ENCODE results near the gene SMOC2. TPM values are rescaled to one million over a fixed set of nuclear protein-coding genes. Genes with fewer than 3 reads are reported as not detected.

SMOC2 gene
- total RNA-seq, 1 experiment from 2014 or later = 0.05 TPM

DNA sequence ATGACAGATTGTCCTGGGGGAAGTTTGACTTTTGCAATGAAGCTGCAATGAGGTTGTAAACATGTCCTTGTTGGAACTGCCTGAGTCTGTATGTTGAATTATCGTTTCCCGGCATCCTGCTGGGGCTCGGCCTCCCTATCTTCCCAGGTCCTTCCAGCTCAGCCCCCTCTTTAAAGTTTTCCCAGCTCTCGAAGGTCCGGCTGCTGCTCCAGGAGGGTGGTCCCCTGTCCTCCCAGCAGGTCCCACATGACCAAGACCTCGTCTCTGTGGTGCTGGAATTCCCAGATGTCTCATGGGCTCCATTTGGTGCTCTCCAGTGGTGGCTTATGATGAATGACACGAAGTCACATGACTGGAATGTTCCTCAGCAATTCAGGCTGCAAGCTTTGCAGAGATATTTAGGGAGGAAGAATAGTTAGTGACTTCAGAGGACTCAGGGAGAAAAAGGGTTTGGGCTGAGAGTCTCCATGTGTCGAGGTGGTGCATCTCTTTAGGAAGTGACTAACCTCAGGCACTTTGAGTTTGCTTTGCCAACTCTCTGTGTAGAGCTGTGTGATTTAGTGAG lies 21.4 kb downstream of the SMOC2 start:
- in situ Hi-C loops (cut with HindIII; ENCODE audit: low pct_unique_long_range_greater_than_20kb, low sequenced_read_pairs) = no loop called here
- no peak for DNase-seq (ENCODE audit: low read depth, low spot score)

DNA sequence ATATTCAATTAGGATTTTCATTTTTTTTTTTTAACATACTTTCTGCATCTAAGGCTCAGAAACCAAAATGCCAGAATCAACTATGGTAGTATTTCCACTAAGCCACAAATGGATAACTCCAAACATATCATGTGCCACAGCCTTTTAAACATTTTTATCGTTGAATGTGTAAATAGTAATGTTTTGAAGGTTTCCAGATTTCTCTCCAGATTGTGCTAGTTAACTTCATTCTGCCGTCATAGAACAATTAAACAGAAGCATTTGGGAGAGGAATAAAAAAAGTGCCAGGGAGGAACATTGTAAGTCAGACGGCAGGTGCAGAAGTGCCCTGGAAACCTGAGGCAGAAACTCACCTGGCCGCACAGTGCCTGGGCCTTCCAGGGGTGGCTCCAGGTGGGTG lies 23.6 kb downstream of the SMOC2 start:
- in situ Hi-C loops (cut with HindIII; ENCODE audit: low pct_unique_long_range_greater_than_20kb, low sequenced_read_pairs) = no loop called here
- DNase-seq (ENCODE audit: low read depth, low spot score) = no peak

DNA sequence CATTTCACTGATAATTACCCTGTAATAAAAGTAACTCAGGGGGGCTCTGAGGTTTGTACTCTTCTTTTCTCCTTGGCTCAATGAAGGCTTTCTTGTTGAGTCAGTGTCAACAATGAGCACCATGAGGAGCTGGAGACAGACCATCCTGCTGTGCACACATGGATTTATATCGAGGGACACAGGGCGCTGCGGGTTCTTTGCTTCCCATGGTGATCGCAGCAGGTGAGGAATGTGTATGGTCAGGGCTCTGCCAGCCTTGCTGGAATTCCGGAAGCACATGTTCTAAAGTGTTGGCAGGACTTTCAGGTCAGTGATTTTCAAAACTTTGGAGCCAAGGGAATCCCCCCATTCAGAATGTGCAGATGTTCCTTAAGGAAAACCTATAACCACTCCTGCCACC lies 27.1 kb downstream of the SMOC2 start:
- no peak for DNase-seq (ENCODE audit: low read depth, low spot score)
- in situ Hi-C loops (cut with HindIII; ENCODE audit: low pct_unique_long_range_greater_than_20kb, low sequenced_read_pairs) = no loop called here

DNA sequence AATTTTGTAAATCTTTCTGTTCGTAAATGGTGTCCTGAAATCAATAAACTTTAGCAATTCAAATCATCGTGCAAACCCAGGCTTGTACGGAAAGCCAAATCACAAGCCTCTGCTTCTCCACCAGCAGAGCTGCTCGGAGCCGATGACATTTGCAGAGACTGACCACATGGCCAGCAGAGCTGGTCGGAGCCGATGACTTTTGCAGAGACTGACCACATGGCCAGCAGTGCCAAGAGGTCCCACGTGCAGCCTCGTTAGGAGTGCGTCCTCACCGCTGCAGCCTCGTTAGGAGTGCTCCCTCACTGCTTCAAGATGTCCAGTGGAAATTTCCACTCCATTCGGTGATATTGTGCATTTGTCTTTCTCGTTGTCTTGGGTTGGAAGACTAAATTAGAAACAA lies 28.5 kb downstream of the SMOC2 start:
- in situ Hi-C loops (cut with HindIII; ENCODE audit: low pct_unique_long_range_greater_than_20kb, low sequenced_read_pairs) = no loop called here
- DNase-seq (ENCODE audit: low read depth, low spot score) = no peak

DNA sequence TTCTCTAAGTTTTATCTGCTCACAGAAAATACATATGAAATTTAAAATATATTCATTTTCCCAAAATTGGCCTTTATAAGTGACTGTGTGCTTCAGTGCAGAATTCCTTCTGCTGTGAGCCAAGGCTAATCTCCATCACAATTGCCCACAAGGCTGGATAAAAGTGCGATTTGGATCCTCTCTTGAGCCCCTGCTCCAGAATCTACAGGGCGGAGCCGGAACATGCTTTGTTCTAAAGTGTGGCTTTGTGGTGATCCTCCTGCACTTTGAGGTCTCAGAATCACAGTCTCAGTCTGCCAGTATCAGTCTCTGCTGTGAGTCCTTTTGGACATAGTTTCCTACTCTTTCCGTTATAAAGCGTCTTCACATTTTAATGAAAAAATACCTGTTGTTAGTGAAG lies 28.9 kb downstream of the SMOC2 start:
- no peak for DNase-seq (ENCODE audit: low read depth, low spot score)
- in situ Hi-C loops (cut with HindIII; ENCODE audit: low pct_unique_long_range_greater_than_20kb, low sequenced_read_pairs) = no loop called here

DNA sequence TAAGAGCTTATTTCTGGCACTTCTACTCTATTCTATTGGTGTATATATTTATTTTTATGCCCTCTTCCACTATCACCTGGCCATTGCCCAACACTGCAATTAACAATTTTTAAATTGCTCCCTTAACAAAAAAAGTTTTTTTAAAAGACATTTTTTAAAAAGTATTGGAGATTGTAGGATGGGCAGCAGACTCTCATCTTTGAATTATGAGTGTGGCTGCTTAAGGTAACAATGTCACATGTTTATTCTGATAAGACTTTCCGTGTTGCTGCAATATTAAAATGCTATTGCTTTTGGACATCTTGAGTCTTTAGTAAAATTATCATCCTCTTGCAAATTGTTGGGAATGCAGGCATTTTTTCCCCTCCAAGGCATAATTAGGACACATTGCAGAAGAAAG lies 31.4 kb downstream of the SMOC2 start:
- DNase-seq (ENCODE audit: low read depth, low spot score) = no peak
- in situ Hi-C loops (cut with HindIII; ENCODE audit: low pct_unique_long_range_greater_than_20kb, low sequenced_read_pairs) = no loop called here

DNA sequence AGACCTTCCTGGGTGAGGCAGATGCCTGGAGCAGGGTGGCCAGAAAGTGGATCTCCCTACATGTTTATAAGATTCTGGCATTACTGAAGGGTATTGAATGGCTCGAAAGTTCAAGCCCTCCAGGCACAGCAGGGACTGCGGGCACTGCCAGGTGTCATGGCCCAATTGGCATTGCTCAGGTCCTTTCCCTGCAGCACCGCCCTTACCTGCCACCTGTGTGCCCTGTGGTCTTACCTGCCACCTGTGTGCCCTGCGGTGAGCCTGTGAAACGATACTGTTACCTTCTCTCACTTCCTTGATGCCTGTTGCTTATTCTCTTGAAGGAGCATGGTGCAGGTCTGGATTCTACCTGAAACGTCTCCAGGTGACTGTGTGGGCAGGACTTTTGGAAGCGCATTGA lies 32.2 kb downstream of the SMOC2 start:
- in situ Hi-C loops (cut with HindIII; ENCODE audit: low pct_unique_long_range_greater_than_20kb, low sequenced_read_pairs) = no loop called here
- DNase-seq (ENCODE audit: low read depth, low spot score) = no peak

DNA sequence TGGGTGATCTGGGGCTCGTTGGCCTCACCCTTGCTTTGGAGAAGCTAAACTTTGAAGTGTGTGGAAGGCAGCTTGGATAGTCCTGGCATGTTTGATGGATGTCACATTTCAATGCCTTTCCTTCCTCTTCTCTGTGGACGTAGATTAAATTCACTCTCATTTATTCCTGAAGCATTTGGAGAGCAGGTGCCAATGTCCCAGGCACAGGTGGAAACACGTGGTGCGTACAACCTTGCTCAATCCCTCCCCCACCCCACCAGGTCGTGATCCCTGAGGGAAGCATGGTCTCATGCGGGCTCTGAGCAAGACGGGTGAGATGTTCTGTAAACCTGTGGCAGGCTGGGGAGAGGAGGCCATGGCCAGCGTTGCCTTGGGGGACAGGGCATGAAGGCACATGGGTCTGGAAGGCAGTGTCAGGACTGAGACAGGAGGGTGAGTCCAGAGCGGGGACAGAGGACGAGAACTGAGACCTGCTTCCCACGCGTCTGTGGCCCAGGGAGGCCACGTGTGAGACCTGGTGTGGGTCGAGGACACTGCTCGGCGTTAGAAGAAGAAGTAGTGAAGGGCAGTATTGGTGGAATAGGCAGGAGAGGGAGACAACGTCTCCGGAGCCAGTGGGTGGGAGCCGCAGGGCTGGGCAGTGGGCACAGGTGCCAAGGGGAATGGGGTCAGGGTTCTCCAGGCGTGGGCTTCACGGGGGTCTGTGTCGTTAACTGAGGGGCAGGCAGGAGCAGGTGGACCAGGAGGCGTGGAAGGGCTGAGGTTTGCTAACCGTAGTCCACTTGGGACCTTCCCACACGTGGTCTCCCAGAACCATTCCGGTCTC lies 34.4 kb downstream of the SMOC2 start:
- in situ Hi-C loops (cut with HindIII; ENCODE audit: low pct_unique_long_range_greater_than_20kb, low sequenced_read_pairs) = no loop called here
- DNase-seq (ENCODE audit: low read depth, low spot score) = no peak

DNA sequence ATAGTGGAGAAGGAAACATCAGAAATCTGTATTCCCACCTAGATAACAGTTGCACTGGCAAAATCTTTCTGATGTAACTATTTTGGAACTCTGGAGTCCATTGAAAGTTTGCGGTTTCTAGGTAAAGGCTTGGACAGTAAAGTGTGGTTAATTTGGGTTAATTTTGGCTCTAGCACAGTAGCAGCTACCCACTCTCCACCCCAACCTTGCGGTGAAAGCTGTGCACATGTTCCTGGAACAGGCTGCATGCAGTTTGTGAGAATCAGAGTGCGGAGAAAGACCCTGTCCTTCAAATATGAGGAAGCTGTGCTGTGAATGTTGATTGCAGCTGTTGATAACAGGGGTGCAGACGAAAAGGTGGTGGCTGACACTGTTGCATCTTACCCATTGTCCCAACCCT lies 38.4 kb downstream of the SMOC2 start:
- in situ Hi-C loops (cut with HindIII; ENCODE audit: low pct_unique_long_range_greater_than_20kb, low sequenced_read_pairs) = no loop called here
- no peak for DNase-seq (ENCODE audit: low read depth, low spot score)

DNA sequence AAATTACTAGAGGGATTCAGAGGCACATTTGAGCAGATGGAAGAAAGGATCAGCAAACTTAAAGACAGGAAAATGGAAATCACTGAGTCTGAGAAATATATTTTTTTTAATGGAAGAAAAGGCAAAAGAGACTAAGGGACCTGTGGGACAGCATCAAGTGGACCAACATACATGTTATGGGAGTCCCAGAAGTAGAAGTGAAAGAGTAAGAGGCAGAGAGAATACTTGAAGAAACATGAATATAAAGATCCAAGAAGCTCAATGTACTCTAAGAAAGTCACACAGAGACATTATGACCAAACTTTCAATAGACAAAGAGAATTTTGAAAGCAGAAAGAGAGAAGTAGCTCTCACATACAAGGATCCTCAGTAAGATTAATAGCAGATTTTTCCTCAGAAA lies 39.5 kb downstream of the SMOC2 start:
- DNase-seq (ENCODE audit: low read depth, low spot score) = no peak
- in situ Hi-C loops (cut with HindIII; ENCODE audit: low pct_unique_long_range_greater_than_20kb, low sequenced_read_pairs) = no loop called here

DNA sequence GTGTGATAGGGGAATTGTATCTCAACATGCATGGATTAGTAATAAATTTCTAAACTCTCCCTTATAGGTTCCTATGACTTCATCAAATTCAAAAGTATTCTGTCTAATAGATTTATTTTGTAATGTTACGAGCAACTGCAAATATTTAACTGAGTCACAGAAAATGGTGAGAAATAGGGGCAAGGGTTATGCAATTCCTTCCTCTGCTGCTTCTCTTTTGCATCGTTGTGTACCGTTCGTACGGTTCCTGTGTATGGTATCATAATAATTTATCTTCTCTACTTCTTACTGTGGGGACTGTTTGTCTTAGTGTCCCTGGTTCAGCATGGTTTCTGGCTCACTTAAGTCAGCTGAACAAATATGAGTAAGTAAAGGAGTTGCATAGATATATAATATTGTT lies 44.8 kb downstream of the SMOC2 start:
- DNase-seq (ENCODE audit: low read depth, low spot score) = no peak
- in situ Hi-C loops (cut with HindIII; ENCODE audit: low pct_unique_long_range_greater_than_20kb, low sequenced_read_pairs) = no loop called here

DNA sequence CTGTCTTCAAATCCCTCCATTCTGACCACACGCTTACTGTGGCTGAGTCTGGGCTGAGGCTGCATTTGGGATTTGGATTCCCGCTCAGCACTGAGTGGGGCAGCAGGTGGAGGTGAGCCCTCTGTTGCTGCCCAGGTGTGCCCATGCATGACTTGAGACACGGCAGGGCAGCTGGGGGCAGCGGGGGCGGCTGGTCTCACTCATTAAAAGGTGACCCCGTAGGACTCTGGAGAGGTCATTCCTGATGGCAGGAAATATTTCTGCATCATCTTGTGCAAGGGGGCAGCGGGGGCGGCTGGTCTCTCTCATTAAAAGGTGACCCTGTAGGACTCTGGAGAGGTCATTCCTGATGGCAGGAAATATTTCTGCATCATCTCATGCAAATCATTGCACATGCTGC lies 49.8 kb downstream of the SMOC2 start:
- in situ Hi-C loops (cut with HindIII; ENCODE audit: low pct_unique_long_range_greater_than_20kb, low sequenced_read_pairs) = no loop called here
- no peak for DNase-seq (ENCODE audit: low read depth, low spot score)

DNA sequence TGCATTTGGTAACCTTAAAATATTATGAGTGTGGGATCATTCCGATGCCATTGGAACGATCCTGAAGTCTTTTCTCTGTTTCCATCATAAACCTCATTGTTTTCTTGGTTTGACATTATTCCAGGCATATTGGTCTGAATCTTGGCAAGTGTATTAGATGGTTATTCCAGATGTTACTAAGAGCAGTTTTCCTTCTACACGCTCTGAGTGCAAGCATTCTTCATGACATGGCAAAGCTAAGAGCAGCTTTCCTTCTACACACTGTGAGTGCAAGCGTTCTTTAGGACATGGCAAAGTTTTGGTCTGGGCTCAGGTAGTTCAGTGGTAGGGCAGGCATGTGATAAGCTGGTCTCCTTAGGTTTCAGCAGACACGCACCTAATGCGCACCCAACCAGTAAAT lies 53.0 kb downstream of the SMOC2 start:
- in situ Hi-C loops (cut with HindIII; ENCODE audit: low pct_unique_long_range_greater_than_20kb, low sequenced_read_pairs) = no loop called here
- DNase-seq (ENCODE audit: low read depth, low spot score) = no peak

DNA sequence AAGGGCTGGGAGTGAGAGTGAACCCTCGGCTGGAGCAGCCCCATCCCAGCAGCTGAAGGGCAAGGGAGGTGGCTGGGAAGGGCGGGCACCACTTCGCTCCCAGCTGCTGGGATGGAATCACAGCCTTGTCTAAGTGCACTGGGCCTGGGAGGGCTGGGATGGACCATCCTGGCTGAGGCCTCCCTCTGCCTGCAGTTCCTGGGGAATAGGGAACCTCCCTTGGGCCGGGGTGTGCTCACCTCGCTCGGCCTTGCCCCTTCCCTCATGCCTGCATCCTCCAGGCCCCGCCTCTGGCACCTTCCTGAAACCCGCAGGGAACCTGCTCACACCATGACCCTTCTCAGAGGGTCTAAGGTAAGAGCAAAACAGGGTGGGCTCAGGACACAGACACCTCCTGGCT lies 53.7 kb downstream of the SMOC2 start:
- DNase-seq (ENCODE audit: low read depth, low spot score) = no peak
- in situ Hi-C loops (cut with HindIII; ENCODE audit: low pct_unique_long_range_greater_than_20kb, low sequenced_read_pairs) = no loop called here

DNA sequence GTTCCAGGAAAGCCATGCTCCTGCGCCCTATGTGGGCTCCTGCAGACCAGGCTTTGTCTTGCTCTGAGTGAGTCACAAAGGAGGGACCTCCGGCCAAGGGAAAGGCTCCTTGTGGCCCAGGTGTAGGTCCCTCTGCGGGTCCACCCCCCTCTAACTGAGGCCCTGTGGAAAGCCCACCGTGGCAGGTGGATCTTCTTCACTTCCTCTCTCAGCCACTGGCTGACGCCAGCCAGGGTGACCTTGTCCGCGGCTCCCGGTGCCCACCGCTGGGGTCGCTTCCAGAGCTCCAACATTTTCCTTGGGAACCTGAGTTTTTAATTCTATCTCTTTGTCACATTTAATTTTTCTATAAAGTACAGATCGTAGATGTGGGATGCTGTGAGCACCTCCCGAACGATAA lies 54.1 kb downstream of the SMOC2 start:
- no peak for DNase-seq (ENCODE audit: low read depth, low spot score)
- in situ Hi-C loops (cut with HindIII; ENCODE audit: low pct_unique_long_range_greater_than_20kb, low sequenced_read_pairs) = no loop called here

DNA sequence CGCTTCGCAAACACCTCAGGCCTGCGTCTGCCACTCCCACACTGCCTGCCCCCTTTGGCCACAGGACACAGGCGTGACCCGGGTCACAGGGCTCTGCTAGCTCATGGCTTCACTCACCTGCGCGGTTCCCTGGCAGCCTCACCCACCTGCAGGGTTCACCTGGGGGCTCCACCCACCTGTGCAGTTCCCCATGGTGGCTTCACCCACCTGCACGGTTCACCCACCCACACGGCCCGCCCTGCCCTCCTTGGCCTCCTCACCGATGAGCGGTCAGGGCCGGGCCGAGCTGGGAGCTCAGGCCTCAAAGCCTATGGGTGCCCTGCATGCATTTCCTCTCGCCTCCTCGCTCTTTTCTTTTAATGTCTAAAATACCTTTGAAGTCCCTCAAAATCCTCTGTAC lies 54.7 kb downstream of the SMOC2 start:
- in situ Hi-C loops (cut with HindIII; ENCODE audit: low pct_unique_long_range_greater_than_20kb, low sequenced_read_pairs) = no loop called here

DNA sequence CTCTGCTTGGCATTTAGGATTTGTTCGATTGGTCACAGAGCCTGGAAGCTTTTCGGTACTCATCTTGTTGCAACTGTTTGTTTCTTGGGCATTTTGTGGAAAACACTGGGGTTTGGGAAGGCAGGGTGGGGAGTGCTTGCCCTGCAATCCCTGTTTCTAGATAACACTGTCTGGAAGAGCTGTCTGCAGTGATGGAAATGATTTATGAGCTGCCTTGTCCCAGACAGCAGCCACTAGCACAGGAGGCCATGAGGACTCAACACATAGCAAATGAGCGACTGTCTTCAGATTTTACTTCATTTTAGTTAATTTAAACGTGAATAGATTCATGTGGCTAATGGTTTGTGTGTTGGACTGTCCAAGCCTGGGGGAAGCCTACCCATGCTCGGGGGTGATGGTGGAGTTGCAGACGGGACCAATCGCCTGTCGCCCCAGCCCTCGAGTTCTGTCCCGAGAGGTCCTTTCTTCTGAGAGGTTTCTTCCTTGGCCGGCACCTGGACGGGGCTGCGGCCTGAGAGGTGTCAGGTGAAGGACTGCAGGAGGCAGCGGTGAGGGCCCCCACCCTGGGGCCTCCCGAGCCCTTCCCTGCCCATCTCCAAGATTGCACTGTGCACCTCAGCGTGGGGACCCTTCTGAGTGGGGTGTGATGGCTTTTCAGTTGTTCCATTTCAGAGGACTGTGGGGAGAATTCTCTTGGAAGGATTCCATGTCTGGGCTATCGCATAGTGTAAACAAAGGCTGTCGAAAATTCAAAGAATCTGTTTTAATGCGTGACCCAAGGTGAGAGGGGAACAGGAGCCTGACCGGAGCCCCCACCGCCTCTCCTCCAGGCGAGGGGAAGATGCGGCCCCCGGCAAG lies 55.4 kb downstream of the SMOC2 start:
- in situ Hi-C loops (cut with HindIII; ENCODE audit: low pct_unique_long_range_greater_than_20kb, low sequenced_read_pairs) = no loop called here
- DNase-seq (ENCODE audit: low read depth, low spot score) = no peak

More for the DNA sequence above, 54.7 kb downstream of the SMOC2 start:
- no peak for DNase-seq (ENCODE audit: low read depth, low spot score)

DNA sequence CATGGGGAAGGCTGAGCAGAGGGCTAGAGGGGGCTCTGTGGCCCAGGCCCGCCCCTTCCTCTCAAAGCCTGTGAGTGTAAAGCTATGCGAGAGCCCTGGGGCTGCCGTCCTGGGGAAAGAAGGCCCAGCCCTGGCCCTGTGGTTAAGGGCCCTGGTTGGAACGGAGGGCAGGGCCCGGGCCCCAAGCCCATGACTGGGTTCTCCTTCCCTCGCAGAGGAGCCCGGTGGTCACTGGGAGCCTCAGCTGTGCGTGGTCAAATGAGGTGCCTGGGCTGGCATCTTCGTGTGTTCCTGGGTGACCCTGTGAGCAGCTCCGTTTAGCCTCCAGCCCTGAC lies 56.0 kb downstream of the SMOC2 start:
- in situ Hi-C loops (cut with HindIII; ENCODE audit: low pct_unique_long_range_greater_than_20kb, low sequenced_read_pairs) = no loop called here
- no peak for DNase-seq (ENCODE audit: low read depth, low spot score)

DNA sequence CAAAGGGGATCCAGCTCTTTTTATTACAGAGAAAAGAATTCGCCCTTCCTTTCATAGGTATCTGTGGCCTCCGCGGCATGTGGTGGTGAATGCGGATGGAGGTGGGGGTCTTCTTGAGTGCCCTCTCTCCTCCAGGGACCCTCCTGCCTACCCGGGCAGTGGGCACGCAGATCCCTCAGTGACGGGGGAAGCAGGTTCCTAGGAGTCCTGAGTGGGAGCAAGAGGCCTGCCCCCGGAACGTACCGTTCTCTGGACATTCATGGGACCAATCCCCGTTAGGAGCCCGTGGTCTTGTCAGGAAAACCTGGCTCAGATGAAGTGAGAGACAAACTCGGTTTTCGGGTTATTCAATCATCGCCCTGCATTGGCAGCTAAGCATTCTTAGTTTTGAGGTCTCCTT lies 56.4 kb downstream of the SMOC2 start:
- no peak for DNase-seq (ENCODE audit: low read depth, low spot score)

More for the DNA sequence above, 56.4 kb downstream of the SMOC2 start:
- in situ Hi-C loops (cut with HindIII; ENCODE audit: low pct_unique_long_range_greater_than_20kb, low sequenced_read_pairs) = no loop called here

Data from SK-MEL-5 (cell line).